Measurements from ENCODE around the gene NECTIN1. TPM values are rescaled to one million over a fixed set of nuclear protein-coding genes. Genes with fewer than 3 reads are reported as not detected.
A peak's percentile ranks its signal among the peaks of the same experiment; 100 is the strongest.

The NECTIN1 gene
- total RNA-seq, 1 donor from 2014 or later = 36.7 TPM

DNA sequence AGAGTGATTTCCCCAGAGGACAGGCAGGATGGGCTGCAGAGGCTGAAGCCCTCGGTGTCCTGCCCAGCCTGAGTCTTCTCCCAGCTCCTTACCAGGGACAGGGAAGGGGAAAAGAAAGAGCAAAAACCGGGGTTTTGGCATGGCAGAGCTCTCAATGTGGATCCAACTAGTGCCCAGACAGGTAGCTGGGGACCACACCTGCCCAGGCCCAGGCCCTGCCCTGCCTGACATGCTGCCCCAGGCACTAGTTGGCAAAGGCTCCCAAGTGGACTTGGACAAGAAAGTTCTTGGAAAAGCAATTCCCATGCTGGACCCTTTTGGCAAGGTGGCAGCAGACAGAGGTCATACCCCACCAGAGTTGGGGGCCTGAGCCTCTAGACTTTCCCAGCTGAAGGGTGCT, 31.1 kb downstream of the NECTIN1 start:
- intact Hi-C loops (cut with micrococcal nuclease) = no loop called here
- Mint-ChIP-seq H3K4me1 (peaks cover 14% of the 10 kb centered on the region), H3K27me3 (no peaks in the 10 kb centered on the region), H3K4me3 (no peak overlapping the region), H3K36me3 (ENCODE audit: low read depth) (no peaks in the 10 kb centered on the region), H3K27ac (no peak overlapping the region), H3K9me3 (no peaks in the 10 kb centered on the region)
- ChIA-PET POLR2A (no interaction called here), CTCF (no interaction called here)
- ATAC-seq (ENCODE audit: low read depth) = no peak
- DNase-seq = no peak
- TF ChIP-seq CTCF (IDR thresholded peaks at IDR 0.05) = no peak

- Mint-ChIP-seq H3K4me3 (no peak overlapping the region), H3K27me3 (no peaks in the 10 kb centered on the region), H3K27ac (no peak overlapping the region), H3K4me1 (peaks cover 14% of the 10 kb centered on the region), H3K9me3 (no peaks in the 10 kb centered on the region), H3K36me3 (ENCODE audit: low read depth) (no peaks in the 10 kb centered on the region)
- POLR2A ChIA-PET = no interaction called here
- no peak for TF ChIP-seq CTCF (IDR thresholded peaks at IDR 0.05)
- ATAC-seq (ENCODE audit: low read depth) (no peak), DNase-seq (no peak)
- CTCF ChIA-PET = no interaction called here
- intact Hi-C loops (cut with micrococcal nuclease) = no loop called here
Measured at GRCh38 chr11:119697445-119697844, 31.6 kb downstream of the NECTIN1 start.

DNA sequence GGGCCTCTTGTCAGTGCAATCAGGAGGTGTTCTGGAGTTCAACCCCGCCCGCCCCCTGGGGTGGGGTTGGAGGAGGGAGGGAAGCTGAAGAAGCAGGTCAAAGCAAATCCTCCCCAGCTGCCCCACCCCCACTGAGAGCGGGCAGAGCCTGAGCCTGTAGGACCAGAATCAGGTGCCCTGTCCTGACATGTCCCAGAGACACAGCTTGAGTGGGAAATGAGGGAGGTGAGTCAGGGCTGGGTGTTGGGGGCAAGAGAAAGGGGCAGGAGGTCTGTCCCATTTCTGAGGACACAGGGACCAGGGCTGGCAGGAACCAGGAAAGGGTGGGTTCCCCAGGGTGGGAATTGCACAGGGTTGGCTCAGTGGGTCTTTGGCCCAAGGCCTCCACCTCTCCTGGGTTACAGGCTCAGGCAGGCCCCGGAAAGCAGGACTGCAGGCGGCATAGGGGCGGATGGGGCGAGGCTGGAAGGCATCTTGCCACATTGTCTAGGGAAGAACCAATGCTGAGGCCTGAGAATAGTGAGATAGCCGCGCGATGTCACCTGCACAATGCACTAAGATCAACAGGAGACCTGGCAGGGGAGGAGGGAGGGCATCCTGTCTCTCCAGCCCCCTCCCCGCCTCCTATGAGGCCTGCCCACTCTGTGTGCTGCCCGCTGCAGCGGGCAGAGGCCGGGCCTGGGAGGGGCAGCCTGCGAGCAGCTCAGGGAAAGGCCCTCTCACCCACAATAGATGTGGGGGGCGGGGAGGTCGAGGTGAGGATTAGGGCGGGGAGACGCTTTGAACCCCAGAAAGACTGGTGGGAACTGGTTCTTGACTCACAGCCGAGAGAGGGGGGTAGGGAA, 32.4 kb downstream of the NECTIN1 start:
- DNase-seq = no peak
- intact Hi-C loops (cut with micrococcal nuclease) = no loop called here
- Mint-ChIP-seq H3K4me1 (peaks cover 14% of the 10 kb centered on the region), H3K27me3 (no peaks in the 10 kb centered on the region), H3K9me3 (no peaks in the 10 kb centered on the region), H3K27ac (no peak overlapping the region), H3K4me3 (no peak overlapping the region), H3K36me3 (ENCODE audit: low read depth) (no peaks in the 10 kb centered on the region)
- no peak for TF ChIP-seq CTCF (IDR thresholded peaks at IDR 0.05)
- no peak for ATAC-seq (ENCODE audit: low read depth)
- ChIA-PET POLR2A (no interaction called here), CTCF (no interaction called here)

DNA sequence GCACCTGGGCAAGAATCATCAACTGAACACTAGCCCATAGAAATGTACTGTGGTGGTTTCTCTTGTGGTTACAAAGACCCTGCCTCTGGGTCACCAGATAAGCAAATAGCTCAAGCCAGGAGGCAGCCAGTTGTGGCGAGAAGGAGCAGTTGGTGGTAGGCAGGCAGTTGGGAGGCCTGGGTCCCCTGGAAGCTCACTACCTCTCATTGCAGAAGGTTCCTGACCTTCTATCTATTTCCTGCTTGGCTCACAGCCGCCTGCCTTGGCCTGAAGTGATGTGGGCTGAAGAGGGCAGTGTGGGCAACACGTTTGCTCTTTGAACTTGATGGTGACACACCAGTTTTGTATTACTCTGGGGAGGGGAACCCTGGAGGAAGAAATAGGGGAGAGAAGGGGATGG, 34.7 kb downstream of the NECTIN1 start:
- Mint-ChIP-seq H3K4me3 (no peak overlapping the region), H3K27me3 (no peaks in the 10 kb centered on the region), H3K27ac (peak overlapping the region; percentile 21), H3K9me3 (no peaks in the 10 kb centered on the region), H3K4me1 (peaks cover 14% of the 10 kb centered on the region), H3K36me3 (ENCODE audit: low read depth) (no peaks in the 10 kb centered on the region)
- ChIA-PET CTCF (interaction anchor here (1.6 to 1.8 kb wide), 3 partner anchors 21 to 51 kb away, joined by 3 to 5 read pairs (median 5); partner anchors contain the start of gene NECTIN1), POLR2A (interaction anchor here (2.1 kb wide), 1 partner anchor 20 kb away, joined by 19 read pairs; no protein-coding TSS in a partner anchor)
- intact Hi-C loops (cut with micrococcal nuclease) = no loop called here
- ATAC-seq (ENCODE audit: low read depth) = no peak
- no peak for TF ChIP-seq CTCF (IDR thresholded peaks at IDR 0.05)
- no peak for DNase-seq

DNA sequence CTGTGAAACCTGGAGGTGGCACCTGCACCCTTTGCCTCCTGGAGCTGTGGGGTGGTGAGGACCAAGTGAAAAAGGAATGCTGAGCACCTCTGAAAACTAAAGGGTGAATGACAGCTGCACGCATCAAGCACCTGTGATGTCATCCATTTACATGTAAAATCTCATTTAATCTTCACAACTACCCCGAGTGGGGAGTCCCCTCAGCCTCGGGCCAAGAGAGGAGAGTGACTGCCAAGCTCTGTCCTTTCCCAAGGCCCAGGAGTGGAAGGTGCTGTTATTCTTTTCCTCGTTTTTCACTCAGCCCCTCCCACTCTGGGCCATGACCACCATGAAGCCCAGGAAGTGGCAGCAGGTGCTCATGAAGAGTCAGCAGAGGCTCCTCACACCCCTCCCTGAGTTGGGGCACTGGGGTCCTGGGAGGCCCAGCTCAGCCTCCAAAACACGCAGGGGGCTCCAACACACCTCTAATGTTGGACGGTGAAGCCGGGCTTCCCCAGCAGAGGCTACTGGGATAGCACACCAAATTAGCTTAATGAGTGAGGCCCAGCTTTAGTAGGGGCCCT, 35.7 kb downstream of the NECTIN1 start:
- DNase-seq (no peak), ATAC-seq (ENCODE audit: low read depth) (no peak)
- ChIA-PET CTCF (interaction anchor here (0.5 to 1.8 kb wide), 4 partner anchors 20 to 52 kb away, joined by 3 to 5 read pairs (median 4); partner anchors contain the start of gene NECTIN1), POLR2A (interaction anchor here (2.1 kb wide), 1 partner anchor 19 kb away, joined by 19 read pairs; no protein-coding TSS in a partner anchor)
- intact Hi-C loops (cut with micrococcal nuclease) = no loop called here
- Mint-ChIP-seq H3K4me1 (peaks cover 14% of the 10 kb centered on the region), H3K27ac (no peak overlapping the region), H3K9me3 (no peaks in the 10 kb centered on the region), H3K4me3 (no peak overlapping the region), H3K36me3 (ENCODE audit: low read depth) (no peaks in the 10 kb centered on the region), H3K27me3 (peaks cover 1% of the 10 kb centered on the region)
- no peak for TF ChIP-seq CTCF (IDR thresholded peaks at IDR 0.05)

All from activated B cell treated with CpG ODN at 0.5 μM for 24 hours (primary cell).